NCI-H524 treated with DMSO at 0.1 percent for 48 hours (cell line): ENCODE results near the gene ARL14.
A peak's percentile ranks its signal among the peaks of the same experiment; 100 is the strongest.
"Not testable (repeated sequence)": the region's sequence is repeated elsewhere in the genome, so short reads cannot be mapped to it uniquely, and the experiment has no call there.

ENCODE experiments used
- DNase-seq: peaks from one replicate; lab custom pipeline; 2025; lab: John Stamatoyannopoulos, UW

The ARL14 gene

GRCh38 chr3:160677459-160677881 lies 510 bp downstream of the ARL14 start:
- DNase-seq, result no peak

- DNase-seq, result peak; percentile 26
Measured at GRCh38 chr3:160678292-160678842, 1.4 kb downstream of the ARL14 start.

- no peak for DNase-seq
Measured at GRCh38 chr3:160684368-160684740, 7.4 kb downstream of the ARL14 start.

GRCh38 chr3:160685144-160685766 lies 8.3 kb downstream of the ARL14 start:
- no peak for DNase-seq

- no peak for DNase-seq
Measured at GRCh38 chr3:160686955-160687535, 10.1 kb downstream of the ARL14 start.

- no peak for DNase-seq
Measured at GRCh38 chr3:160691151-160691550, 14.2 kb downstream of the ARL14 start.

GRCh38 chr3:160691962-160692361 lies 15.0 kb downstream of the ARL14 start:
- no peak for DNase-seq

GRCh38 chr3:160693191-160693590 lies 16.2 kb downstream of the ARL14 start:
- no peak for DNase-seq

GRCh38 chr3:160694345-160694744 lies 17.4 kb downstream of the ARL14 start:
- DNase-seq, result no peak

GRCh38 chr3:160695003-160695402 lies 18.0 kb downstream of the ARL14 start:
- no peak for DNase-seq

GRCh38 chr3:160695915-160696327 lies 19.0 kb downstream of the ARL14 start:
- DNase-seq, result no peak

- DNase-seq, result no peak
Measured at GRCh38 chr3:160697637-160698380, 20.8 kb downstream of the ARL14 start.

- DNase-seq, result no peak
Measured at GRCh38 chr3:160698599-160699195, 21.7 kb downstream of the ARL14 start.

- DNase-seq, result no peak
Measured at GRCh38 chr3:160701490-160701889, 24.5 kb downstream of the ARL14 start.

- no peak for DNase-seq
Measured at GRCh38 chr3:160702290-160702689, 25.3 kb downstream of the ARL14 start.

- no peak for DNase-seq
Measured at GRCh38 chr3:160703974-160704373, 27.0 kb downstream of the ARL14 start.

- peak; percentile 30 for DNase-seq
Measured at GRCh38 chr3:160707187-160707794, 30.3 kb downstream of the ARL14 start.

GRCh38 chr3:160709477-160710182 lies 32.7 kb downstream of the ARL14 start:
- no peak for DNase-seq

GRCh38 chr3:160713144-160713543 lies 36.2 kb downstream of the ARL14 start:
- not testable (repeated sequence) for DNase-seq

- DNase-seq, result no peak
Measured at GRCh38 chr3:160719710-160720109, 42.8 kb downstream of the ARL14 start.

- DNase-seq, result no peak
Measured at GRCh38 chr3:160720123-160720746, 43.3 kb downstream of the ARL14 start.
